ENCODE measurements around the gene CHRDL2. TPM values are rescaled to one million over a fixed set of nuclear protein-coding genes. Genes with fewer than 3 reads are reported as not detected.
"Not testable (repeated sequence)": the region's sequence is repeated elsewhere in the genome, so short reads cannot be mapped to it uniquely, and the experiment has no call there.

Gene CHRDL2
- total RNA-seq, 1 experiment from 2014 or later, result 0.39 TPM

DNA sequence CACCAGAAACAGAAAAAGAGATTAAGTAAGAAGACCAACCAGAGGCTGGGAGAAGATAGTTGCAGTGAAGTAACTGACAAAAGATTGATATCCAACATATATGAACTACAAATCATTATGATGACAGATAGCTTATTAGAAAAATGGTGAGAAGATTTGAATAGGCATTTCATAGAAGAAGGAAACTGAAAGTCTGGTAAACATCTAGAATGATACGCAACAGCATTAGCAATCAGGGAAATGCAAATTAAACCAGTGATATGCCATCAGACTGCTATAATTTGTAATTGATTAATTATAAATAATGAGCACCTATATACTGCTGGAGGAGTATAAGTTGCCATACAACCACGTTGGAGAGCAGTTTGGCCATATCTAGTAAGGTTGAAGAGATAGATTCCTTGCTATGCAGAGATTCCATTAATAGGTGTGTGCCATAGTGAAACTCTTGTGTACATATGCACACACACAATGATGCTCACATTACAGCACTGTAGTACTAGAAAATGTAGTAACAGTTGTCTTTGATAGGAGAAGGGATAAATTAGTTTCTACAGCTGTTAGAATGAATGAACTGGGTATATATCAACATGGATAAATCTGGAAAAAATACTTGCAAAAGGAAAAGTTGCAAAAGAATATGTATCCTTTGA, 38.0 kb upstream of the CHRDL2 start:
- no CpG with 5 or more reads among the region's 2 CpGs for WGBS (ENCODE audit: extremely low coverage, insufficient read length, low lambda C conversion rate)
- no peak for DNase-seq
- Histone ChIP-seq H3K9ac (ENCODE audit: extremely low read depth, insufficient read length, low read length) (no peak overlapping the region), H3K27me3 (ENCODE audit: insufficient read depth, low read length) (no peaks in the 10 kb centered on the region), H2BK120ac (ENCODE audit: low read depth, low read length, poor library complexity, severe bottlenecking) (no peak overlapping the region), H2AK5ac (ENCODE audit: insufficient read length, low read length) (no peak overlapping the region), H3K23me2 (ENCODE audit: insufficient read length, low read depth, low read length, poor library complexity, severe bottlenecking) (no peaks in the 10 kb centered on the region), H3T11ph (ENCODE audit: low read length) (no peak overlapping the region), H2BK15ac (ENCODE audit: low read depth, low read length) (no peak overlapping the region), H2BK5ac (ENCODE audit: insufficient read length, low read length) (no peak overlapping the region), H3K14ac (ENCODE audit: insufficient read depth, low read length) (no peak overlapping the region), H3K79me2 (ENCODE audit: insufficient read depth, low read length) (no peaks in the 10 kb centered on the region), H4K5ac (ENCODE audit: insufficient read length, low read depth, low read length) (no peak overlapping the region), H3K4ac (ENCODE audit: low read depth, low read length) (no peak overlapping the region), H3K56ac (ENCODE audit: insufficient read length, low read depth, low read length) (no peak overlapping the region), H4K8ac (replicated peaks; ENCODE audit: insufficient read length, low read depth, low read length) (no peak overlapping the region), H3K23ac (ENCODE audit: insufficient read length, low read depth, low read length) (no peak overlapping the region), H3K27ac (ENCODE audit: insufficient read length, low read depth, low read length) (no peak overlapping the region), H3K18ac (ENCODE audit: insufficient read length, low read depth, low read length) (no peak overlapping the region), H2AFZ (ENCODE audit: low read length) (no peak overlapping the region), H3K79me1 (ENCODE audit: insufficient read depth, low read depth, low read length, poor library complexity, severe bottlenecking) (peaks cover 4% of the 10 kb centered on the region), H3K4me1 (ENCODE audit: insufficient read depth, low read length) (no peaks in the 10 kb centered on the region), H4K20me1 (ENCODE audit: control insufficient read depth, insufficient read depth, insufficient read length) (no peaks in the 10 kb centered on the region), H2BK12ac (ENCODE audit: insufficient read length, low read depth, low read length) (no peak overlapping the region), H2BK20ac (ENCODE audit: low read depth, low read length, poor library complexity, severe bottlenecking) (no peak overlapping the region), H3K4me2 (ENCODE audit: insufficient read depth, insufficient read length, low read length) (no peak overlapping the region), H3K9me3 (ENCODE audit: control insufficient read depth, low read depth, low read length) (no peaks in the 10 kb centered on the region), H4K91ac (ENCODE audit: insufficient read length, low read depth, low read length) (no peak overlapping the region)
- Mint-ChIP-seq H3K4me3 (no peak overlapping the region), H3K36me3 (ENCODE audit: insufficient read depth in 1 of 3, low read depth in 3 of 3) (no peaks in the 10 kb centered on the region; a peak in 2 of 7 replicates), H3K27ac (no peak overlapping the region), H3K4me1 (no peaks in the 10 kb centered on the region), H3K27me3 (ENCODE audit: low read depth) (no peaks in the 10 kb centered on the region), H3K9me3 (no peaks in the 10 kb centered on the region)
- TF ChIP-seq CTCF (conservative IDR thresholded peaks at IDR 0.05), result no peak

GRCh38 chr11:74768172-74768651, 37.0 kb upstream of the CHRDL2 start:
- H3K14ac ChIP-seq (ENCODE audit: insufficient read depth, low read length); H3K27me3 ChIP-seq (ENCODE audit: insufficient read depth, low read length); H4K5ac ChIP-seq (ENCODE audit: insufficient read length, low read depth, low read length); H2BK20ac ChIP-seq (ENCODE audit: low read depth, low read length, poor library complexity, severe bottlenecking); H2AK5ac ChIP-seq (ENCODE audit: insufficient read length, low read length); H3K27me3 Mint-ChIP-seq (ENCODE audit: low read depth); H2BK15ac ChIP-seq (ENCODE audit: low read depth, low read length); H3K23me2 ChIP-seq (ENCODE audit: insufficient read length, low read depth, low read length, poor library complexity, severe bottlenecking); H3K4me3 Mint-ChIP-seq; H3K79me2 ChIP-seq (ENCODE audit: insufficient read depth, low read length); H3K9me3 ChIP-seq (ENCODE audit: control insufficient read depth, low read depth, low read length); H3K4me2 ChIP-seq (ENCODE audit: insufficient read depth, insufficient read length, low read length); H3K56ac ChIP-seq (ENCODE audit: insufficient read length, low read depth, low read length); H3K9ac ChIP-seq (ENCODE audit: extremely low read depth, insufficient read length, low read length); H3K4me1 ChIP-seq (ENCODE audit: insufficient read depth, low read length); H3K79me1 ChIP-seq (ENCODE audit: insufficient read depth, low read depth, low read length, poor library complexity, severe bottlenecking); H2AFZ ChIP-seq (ENCODE audit: low read length); H3K27ac ChIP-seq (ENCODE audit: insufficient read length, low read depth, low read length); H3K36me3 Mint-ChIP-seq (ENCODE audit: insufficient read depth in 1 of 3, low read depth in 3 of 3); H3K4ac ChIP-seq (ENCODE audit: low read depth, low read length); DNase-seq; H3K23ac ChIP-seq (ENCODE audit: insufficient read length, low read depth, low read length); H3T11ph ChIP-seq (ENCODE audit: low read length); H4K91ac ChIP-seq (ENCODE audit: insufficient read length, low read depth, low read length); H2BK120ac ChIP-seq (ENCODE audit: low read depth, low read length, poor library complexity, severe bottlenecking); H4K20me1 ChIP-seq (ENCODE audit: control insufficient read depth, insufficient read depth, insufficient read length); H3K18ac ChIP-seq (ENCODE audit: insufficient read length, low read depth, low read length); H2BK5ac ChIP-seq (ENCODE audit: insufficient read length, low read length); H3K4me1 Mint-ChIP-seq; H3K9me3 Mint-ChIP-seq; H2BK12ac ChIP-seq (ENCODE audit: insufficient read length, low read depth, low read length); H4K8ac ChIP-seq (replicated peaks; ENCODE audit: insufficient read length, low read depth, low read length): not testable (repeated sequence)
- no CpG with 5 or more reads among the region's 9 CpGs for WGBS (ENCODE audit: extremely low coverage, insufficient read length, low lambda C conversion rate)
- 0 out of 7 replicates have a peak overlapping the region, but pooled peaks of 1 of the 3 experiments have one; percentile 29 for H3K27ac Mint-ChIP-seq
